Vagina (tissue), 2 donors: ENCODE results near the gene SPATA31D3. TPM values are rescaled to one million over a fixed set of nuclear protein-coding genes. Genes with fewer than 3 reads are reported as not detected.
"Not testable (repeated sequence)": the region's sequence is repeated elsewhere in the genome, so short reads cannot be mapped to it uniquely, and the experiment has no call there.

Experiments used
- DNase-seq, 2 donors: peaks; one replicate each; pipeline ENCODE4 v3.0.0-alpha.2; 2017; ENCODE audit errors: extremely low spot score in 2 of 2
- H3K27ac ChIP-seq: fragments of 200-600 bp; sonication (generic); one replicate; pipeline ENCODE4 v1.5.1; 2019
- H3K27me3 ChIP-seq: fragments of 200-600 bp; sonication (generic); one replicate; pipeline ENCODE4 v1.5.1; 2019
- H3K36me3 ChIP-seq, 2 donors: fragments of 200-600 bp; sonication (generic); one replicate each; pipeline ENCODE4 v1.5.1; 2017 to 2019
- H3K4me1 ChIP-seq: fragments of 200-600 bp; sonication (generic); one replicate; pipeline ENCODE4 v1.5.1; 2019
- H3K4me3 ChIP-seq, 2 donors: fragments of 200-600 bp; sonication (generic); 1 replicate in 1 of 2; 2 replicates in 1 of 2; pipeline ENCODE4 v1.5.1; 2016 to 2019
- H3K9me3 ChIP-seq: fragments of 200-600 bp; sonication (generic); one replicate; pipeline ENCODE4 v1.5.1; 2019
- CTCF ChIP-seq, 3 experiments: fragments of 450-650 bp in 2 of 3; fragments of 200-600 bp in 1 of 3; sonication (generic) in 1 of 3; IDR thresholded peaks; one replicate each; pipeline ENCODE4 v1.5.1; 2017 to 2019; ENCODE audit warnings: antibody characterized with exemption in 3 of 3, mild to moderate bottlenecking in 2 of 3, moderate library complexity in 2 of 3
- POLR2A ChIP-seq, 2 donors: fragments of 450-650 bp; IDR thresholded peaks; one replicate each; pipeline ENCODE4 v1.6.1; 2017; ENCODE audit warnings: antibody characterized with exemption in 2 of 2, mild to moderate bottlenecking in 2 of 2, moderate library complexity in 2 of 2
- POLR2AphosphoS5 ChIP-seq, 2 donors: sonication (generic); formaldehyde crosslinking; IDR thresholded peaks; one replicate each; pipeline ENCODE4 v1.9.0; 2017; ENCODE audit warnings: antibody characterized with exemption in 2 of 2, mild to moderate bottlenecking in 2 of 2, low read depth in 1 of 2; ENCODE audit not compliant: insufficient read depth in 1 of 2
- intact Hi-C: fragments of 100-400 bp; cut with DNase I; formaldehyde crosslinking; loops from one replicate; pipeline ENCODE4 v1.15.1; 2023
- total RNA-seq: library from RNA; depleted of rRNA; stranded (reverse); fragments of >200 nt; gene quantifications from one replicate; pipeline ENCODE4 v1.2.3, GENCODE V29; 2016

SPATA31D3 gene
- total RNA-seq, 1 donor from 2014 or later, result not detected

- Histone ChIP-seq H3K27me3 (no peaks in the 10 kb centered on the region), H3K9me3 (no peaks in the 10 kb centered on the region), H3K27ac (no peak overlapping the region), H3K36me3 (no peaks in the 10 kb centered on the region), H3K4me1 (no peaks in the 10 kb centered on the region), H3K4me3 (no peak overlapping the region)
- no peak for DNase-seq
- intact Hi-C loops, result no loop called here
- no peak for TF ChIP-seq POLR2A (IDR thresholded peaks at IDR 0.05)
Observed at GRCh38 chr9:81981883-81982282, 38.6 kb downstream of the SPATA31D3 start.

GRCh38 chr9:81984928-81985327 lies 41.6 kb downstream of the SPATA31D3 start:
- no peaks in the 10 kb centered on the region for H3K36me3 ChIP-seq
- H3K27me3 ChIP-seq, result no peaks in the 10 kb centered on the region
- DNase-seq, result no peak
- no peaks in the 10 kb centered on the region for H3K4me1 ChIP-seq
- H3K27ac ChIP-seq, result no peak overlapping the region
- intact Hi-C loops, result no loop called here
- H3K9me3 ChIP-seq, result no peaks in the 10 kb centered on the region
- TF ChIP-seq POLR2A (IDR thresholded peaks at IDR 0.05), result no peak
- no peak for TF ChIP-seq POLR2AphosphoS5 (IDR thresholded peaks at IDR 0.05; ENCODE audit: insufficient read depth in 1 of 2, low read depth in 1 of 2)
- no peak for TF ChIP-seq CTCF (IDR thresholded peaks at IDR 0.05)
- H3K4me3 ChIP-seq, result no peak overlapping the region

DNA sequence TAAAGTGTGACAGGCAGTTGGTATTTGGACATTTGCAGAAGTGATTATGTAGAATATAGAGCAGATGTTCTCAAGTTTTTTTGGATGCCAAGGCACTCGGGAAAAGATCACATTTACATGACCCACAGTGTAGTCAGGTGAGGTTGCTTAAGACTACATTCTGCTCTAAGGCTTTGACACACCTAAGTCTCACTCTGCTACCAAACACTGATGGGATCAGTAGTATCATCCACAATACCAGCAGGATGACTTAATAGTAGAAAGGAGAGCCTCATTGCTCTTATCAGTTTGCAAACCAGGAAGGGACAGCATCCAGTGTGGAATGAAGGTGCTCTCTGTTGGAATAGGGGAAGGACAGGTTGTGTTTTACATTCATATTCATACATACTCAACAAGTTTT lies 42.8 kb downstream of the SPATA31D3 start:
- no peaks in the 10 kb centered on the region for H3K27me3 ChIP-seq
- TF ChIP-seq CTCF (IDR thresholded peaks at IDR 0.05) (no peak), POLR2AphosphoS5 (IDR thresholded peaks at IDR 0.05; ENCODE audit: insufficient read depth in 1 of 2, low read depth in 1 of 2) (no peak), POLR2A (IDR thresholded peaks at IDR 0.05) (no peak)
- no peak overlapping the region for H3K4me3 ChIP-seq
- no peaks in the 10 kb centered on the region for H3K9me3 ChIP-seq
- DNase-seq, result no peak
- no peak overlapping the region for H3K27ac ChIP-seq
- H3K36me3 ChIP-seq, result no peaks in the 10 kb centered on the region
- intact Hi-C loops, result no loop called here
- no peaks in the 10 kb centered on the region for H3K4me1 ChIP-seq

DNA sequence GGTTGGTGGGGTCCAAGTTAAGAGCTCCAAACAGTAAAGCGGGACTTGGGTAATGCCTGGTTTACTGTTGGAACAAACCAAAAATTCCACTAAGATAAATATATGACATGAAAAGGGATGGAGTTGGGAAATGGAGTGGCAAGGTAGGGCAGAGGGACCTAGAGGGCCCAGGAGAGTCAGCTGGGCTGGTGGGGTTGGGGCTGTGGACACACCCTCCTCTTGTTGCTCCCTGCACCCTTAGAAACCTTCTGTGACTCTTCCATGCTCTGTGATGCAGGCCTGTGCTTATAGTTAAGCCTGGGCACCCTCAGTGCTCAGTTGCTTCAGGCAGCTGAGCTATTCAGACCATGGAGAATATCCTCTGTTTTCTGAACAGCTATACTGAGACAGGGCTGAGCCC lies 45.2 kb downstream of the SPATA31D3 start, which contains the start of gene SPATA31D1:
Gene SPATA31D1 (plus strand): TSS at position 301 of the 400 bp plus-strand sequence. CDS start 47 bp downstream, at position 348.
- H3K27ac ChIP-seq, intact Hi-C loops, H3K9me3 ChIP-seq, H3K36me3 ChIP-seq, H3K4me1 ChIP-seq, H3K4me3 ChIP-seq, DNase-seq, H3K27me3 ChIP-seq: not testable (repeated sequence)

- DNase-seq, result no peak
- Histone ChIP-seq H3K4me1 (no peaks in the 10 kb centered on the region), H3K36me3 (no peaks in the 10 kb centered on the region), H3K9me3 (no peaks in the 10 kb centered on the region), H3K27ac (no peak overlapping the region), H3K27me3 (no peaks in the 10 kb centered on the region), H3K4me3 (no peak overlapping the region)
- TF ChIP-seq POLR2AphosphoS5 (IDR thresholded peaks at IDR 0.05; ENCODE audit: insufficient read depth in 1 of 2, low read depth in 1 of 2), result no peak
- intact Hi-C loops, result no loop called here
Observed at GRCh38 chr9:81989700-81990099, 46.4 kb downstream of the SPATA31D3 start.

DNA sequence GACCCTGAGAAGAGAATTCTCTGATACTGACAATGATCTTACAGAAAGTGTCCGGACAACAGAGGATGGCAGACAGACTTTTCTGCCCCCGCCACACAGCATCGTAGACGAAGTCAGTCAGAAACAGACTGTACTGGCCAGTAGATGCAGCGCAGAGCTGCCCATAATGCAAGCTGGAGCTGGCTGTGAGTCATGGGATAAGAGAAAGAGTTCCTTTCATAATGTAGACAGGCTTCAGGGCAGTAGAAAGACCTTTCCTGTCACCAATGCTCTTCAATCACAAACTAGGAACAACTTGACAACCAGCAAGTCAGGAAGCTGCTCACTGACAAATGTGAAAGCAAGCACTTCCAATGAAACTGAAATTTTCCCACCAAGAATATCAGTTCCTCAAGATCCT lies 50.4 kb downstream of the SPATA31D3 start:
- Histone ChIP-seq H3K9me3 (no peaks in the 10 kb centered on the region), H3K27me3 (no peaks in the 10 kb centered on the region), H3K36me3 (no peaks in the 10 kb centered on the region), H3K4me1 (no peaks in the 10 kb centered on the region), H3K4me3 (no peak overlapping the region), H3K27ac (no peak overlapping the region)
- intact Hi-C loops, result no loop called here
- no peak for DNase-seq
- TF ChIP-seq POLR2AphosphoS5 (IDR thresholded peaks at IDR 0.05; ENCODE audit: insufficient read depth in 1 of 2, low read depth in 1 of 2) (no peak), CTCF (IDR thresholded peaks at IDR 0.05) (no peak), POLR2A (IDR thresholded peaks at IDR 0.05) (no peak)

Other genes starting within 250 kb of the SPATA31D3 start
- not detected for gene SPATA31D4, start 15.1 kb upstream of the SPATA31D3 start, total RNA-seq
- not detected for gene SPATA31D1, start 45.3 kb downstream of the SPATA31D3 start, total RNA-seq